Osteocyte (in vitro differentiated cells): ENCODE results near the gene ABCD3. TPM values are rescaled to one million over a fixed set of nuclear protein-coding genes. Genes with fewer than 3 reads are reported as not detected.

Source experiments
- DNase-seq: peaks from one replicate; pipeline ENCODE4 v3.0.0; 2021; ENCODE audit warnings: mixed read lengths; ENCODE audit not compliant: unreplicated experiment; ENCODE audit errors: extremely low spot score
- H3K27ac Mint-ChIP-seq: one replicate; pipeline ENCODE4 v1.8.0; 2021; ENCODE audit warnings: mild to moderate bottlenecking, mixed read lengths; ENCODE audit not compliant: unreplicated experiment
- H3K27me3 Mint-ChIP-seq: one replicate; pipeline ENCODE4 v1.8.0; 2021; ENCODE audit warnings: mixed read lengths; ENCODE audit not compliant: unreplicated experiment
- H3K36me3 Mint-ChIP-seq: one replicate; pipeline ENCODE4 v1.8.0; 2021; ENCODE audit warnings: mixed read lengths; ENCODE audit not compliant: unreplicated experiment
- H3K4me1 Mint-ChIP-seq: one replicate; pipeline ENCODE4 v1.8.0; 2021; ENCODE audit warnings: mixed read lengths; ENCODE audit not compliant: unreplicated experiment
- H3K4me3 Mint-ChIP-seq: one replicate; pipeline ENCODE4 v1.8.0; 2021; ENCODE audit warnings: mild to moderate bottlenecking, moderate library complexity, mixed read lengths; ENCODE audit not compliant: unreplicated experiment
- H3K9me3 Mint-ChIP-seq: one replicate; pipeline ENCODE4 v1.8.0; 2021; ENCODE audit warnings: mixed read lengths; ENCODE audit not compliant: unreplicated experiment
- CTCF ChIP-seq: fragments of 200-600 bp; sonication (generic); IDR thresholded peaks from 2 replicates; pipeline ENCODE4 v1.5.0; 2021; ENCODE audit warnings: antibody characterized with exemption, mild to moderate bottlenecking, moderate library complexity
- total RNA-seq: library from RNA; stranded (reverse); gene quantifications from 2 replicates; pipeline ENCODE4 v1.2.1, GENCODE V29; 2021

Gene ABCD3
- total RNA-seq, 1 donor from 2014 or later: 39.0 TPM

GRCh38 chr1:94504601-94505000 is 86.4 kb downstream of the ABCD3 start:
- Mint-ChIP-seq H3K9me3 (peaks cover 3% of the 10 kb centered on the region), H3K36me3 (peaks cover 44% of the 10 kb centered on the region)

GRCh38 chr1:94512816-94513215 is 94.6 kb downstream of the ABCD3 start:
- no peak for TF ChIP-seq CTCF
- H3K9me3 Mint-ChIP-seq: peaks cover 4% of the 10 kb centered on the region
- H3K4me3 Mint-ChIP-seq: no peak overlapping the region
- no peak for DNase-seq
- peaks cover 24% of the 10 kb centered on the region for H3K36me3 Mint-ChIP-seq
- H3K4me1 Mint-ChIP-seq: no peaks in the 10 kb centered on the region
- no peak overlapping the region for H3K27ac Mint-ChIP-seq
- no peaks in the 10 kb centered on the region for H3K27me3 Mint-ChIP-seq

More at GRCh38 chr1:94504601-94505000, 86.4 kb downstream of the ABCD3 start:
- TF ChIP-seq CTCF: no peak
- H3K27ac Mint-ChIP-seq: no peak overlapping the region
- H3K4me1 Mint-ChIP-seq: no peaks in the 10 kb centered on the region
- H3K4me3 Mint-ChIP-seq: no peak overlapping the region
- no peaks in the 10 kb centered on the region for H3K27me3 Mint-ChIP-seq
- DNase-seq: no peak

- no peaks in the 10 kb centered on the region for H3K4me1 Mint-ChIP-seq
- H3K36me3 Mint-ChIP-seq: peaks cover 28% of the 10 kb centered on the region
- peak; percentile 82 for TF ChIP-seq CTCF
- no peak overlapping the region for H3K4me3 Mint-ChIP-seq
- DNase-seq: no peak
- H3K27ac Mint-ChIP-seq: no peak overlapping the region
- peaks cover 4% of the 10 kb centered on the region for H3K9me3 Mint-ChIP-seq
- H3K27me3 Mint-ChIP-seq: no peaks in the 10 kb centered on the region
Measured at GRCh38 chr1:94514095-94514727, 96.0 kb downstream of the ABCD3 start.

GRCh38 chr1:94515296-94515947 is 97.2 kb downstream of the ABCD3 start:
- no peak overlapping the region for H3K27ac Mint-ChIP-seq
- DNase-seq: no peak
- peaks cover 30% of the 10 kb centered on the region for H3K36me3 Mint-ChIP-seq
- H3K4me3 Mint-ChIP-seq: no peak overlapping the region
- H3K9me3 Mint-ChIP-seq: no peaks in the 10 kb centered on the region
- no peak for TF ChIP-seq CTCF
- no peaks in the 10 kb centered on the region for H3K27me3 Mint-ChIP-seq
- no peaks in the 10 kb centered on the region for H3K4me1 Mint-ChIP-seq

GRCh38 chr1:94519351-94519750 is 101.2 kb downstream of the ABCD3 start:
- Mint-ChIP-seq H3K4me3 (no peak overlapping the region), H3K36me3 (peaks cover 15% of the 10 kb centered on the region), H3K4me1 (peaks cover 1% of the 10 kb centered on the region), H3K27me3 (no peaks in the 10 kb centered on the region), H3K9me3 (no peaks in the 10 kb centered on the region), H3K27ac (no peak overlapping the region)
- DNase-seq: no peak
- TF ChIP-seq CTCF: no peak
